NT2/D1 (cell line): ENCODE data around the gene PSME2.

Source experiments
- YY1 ChIP-seq: IDR thresholded peaks from 2 replicates; pipeline ENCODE4 v1.6.1; 2011; ENCODE audit not compliant: insufficient read length, insufficient read depth
- ZNF274 ChIP-seq: IDR thresholded peaks from 2 replicates; pipeline ENCODE4 v1.6.1; 2011; ENCODE audit warnings: mild to moderate bottlenecking, low read depth, low read length

DNA sequence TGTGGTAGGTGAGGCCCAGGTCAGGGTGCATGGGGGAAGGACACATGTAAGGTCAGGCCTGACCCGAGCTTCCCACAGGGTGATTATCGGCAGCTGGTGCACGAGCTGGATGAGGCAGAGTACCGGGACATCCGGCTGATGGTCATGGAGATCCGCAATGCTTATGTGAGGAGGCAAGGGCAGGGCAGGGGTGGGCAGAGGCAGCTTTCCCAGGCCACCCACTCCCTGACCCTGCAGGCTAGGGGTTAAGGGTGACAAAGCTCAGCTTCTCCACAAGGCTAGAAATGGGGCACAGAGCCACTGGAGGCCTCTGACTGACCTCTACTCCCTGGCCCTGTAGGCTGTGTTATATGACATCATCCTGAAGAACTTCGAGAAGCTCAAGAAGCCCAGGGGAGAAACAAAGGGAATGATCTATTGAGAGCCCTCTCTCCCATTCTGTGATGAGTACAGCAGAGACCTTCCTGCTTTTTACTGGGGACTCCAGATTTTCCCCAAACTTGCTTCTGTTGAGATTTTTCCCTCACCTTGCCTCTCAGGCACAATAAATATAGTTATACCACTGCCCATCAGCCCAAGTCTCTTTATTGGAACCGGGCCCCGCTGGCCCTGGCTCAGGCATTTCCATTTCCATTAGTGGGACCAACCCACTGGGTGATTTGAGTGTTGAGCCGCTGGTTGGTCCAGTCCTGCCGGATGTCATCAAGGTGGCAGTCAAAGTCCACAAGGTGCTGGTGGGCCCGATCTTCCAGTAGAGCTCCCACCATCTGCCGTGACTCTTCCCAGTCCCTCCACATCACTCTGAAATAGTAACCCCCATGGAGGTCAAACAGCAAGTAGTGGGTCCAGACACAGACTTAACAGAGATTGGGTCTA, 7.8 kb downstream of the PSME2 start:
- TF ChIP-seq ZNF274 (no peak), YY1 (no peak)
